Measurements from ENCODE around the gene MARK2. TPM values are rescaled to one million over a fixed set of nuclear protein-coding genes. Genes with fewer than 3 reads are reported as not detected.

MARK2 gene
- polyA plus RNA-seq, 3 donors, result 32.4 to 55.7 (median 33.3) TPM

- H4K20me1 ChIP-seq (ENCODE audit: insufficient read depth, low read length), result peaks cover 94% of the 10 kb centered on the region
- no peak for DNase-seq
- 90% methylated on average over 1 of the region's 6 CpGs for WGBS (ENCODE audit: insufficient coverage)
- no peak overlapping the region for H3K4me2 ChIP-seq (replicated peaks; ENCODE audit: extremely low read depth, low read length, poor library complexity, severe bottlenecking)
- no peak overlapping the region for H2AFZ ChIP-seq (ENCODE audit: insufficient read depth, low read depth, low read length, poor library complexity, severe bottlenecking)
- H3K4me3 ChIP-seq (replicated peaks in 1 of 3; ENCODE audit: low read depth in 2 of 3, low read length in 3 of 3), result no peak overlapping the region
- H3K27me3 Mint-ChIP-seq (ENCODE audit: low read depth in 3 of 3), result peaks cover 0 to 4% (median 0%) of the 10 kb centered on the region in 3 donors
- H3K9me3 ChIP-seq (replicated peaks in 1 of 2; ENCODE audit: control insufficient read depth in 1 of 2, insufficient read depth in 1 of 2, low read length in 2 of 2), result no peaks in the 10 kb centered on the region
- intact Hi-C loops (cut with micrococcal nuclease), result no loop called here
- H3K36me3 ChIP-seq (replicated peaks in 1 of 2; ENCODE audit: control insufficient read depth in 1 of 2, insufficient read depth in 2 of 2, low read length in 2 of 2), result peaks cover 77 to 82% of the 10 kb centered on the region in 2 donors
- no peaks in the 10 kb centered on the region for H3K4me1 ChIP-seq (ENCODE audit: control insufficient read depth in 1 of 2, insufficient read depth in 2 of 2, low read length in 2 of 2)
- H3K4me3 Mint-ChIP-seq, result no peak overlapping the region
- H3K9me3 Mint-ChIP-seq, result no peaks in the 10 kb centered on the region
- H3K27ac Mint-ChIP-seq, result peak overlapping the region in 2 of 7 donors; percentile 10 to 43
- peaks cover 60 to 81% of the 10 kb centered on the region in 2 donors for H3K36me3 Mint-ChIP-seq
- peaks cover 8% of the 10 kb centered on the region for H3K79me2 ChIP-seq (ENCODE audit: insufficient read depth, low read length)
- H3K27ac ChIP-seq (ENCODE audit: low read depth in 1 of 2, low read length in 2 of 2), result no peak overlapping the region
- H3K4me1 Mint-ChIP-seq, result no peaks in the 10 kb centered on the region
- TF ChIP-seq CTCF (IDR thresholded peaks at IDR 0.05), result no peak
- no peak overlapping the region for H3K9ac ChIP-seq (ENCODE audit: insufficient read depth, low read length, poor library complexity, severe bottlenecking)
- no peaks in the 10 kb centered on the region for H3K27me3 ChIP-seq (ENCODE audit: control insufficient read depth in 2 of 2, insufficient read depth in 2 of 2, low read length in 2 of 2)
These were observed 68.2 kb downstream of the MARK2 start for GRCh38 chr11:63907063-63907462.

- Histone ChIP-seq H3K9ac (ENCODE audit: insufficient read depth, low read length, poor library complexity, severe bottlenecking) (no peak overlapping the region), H3K27ac (ENCODE audit: low read depth in 1 of 2, low read length in 2 of 2) (no peak overlapping the region), H3K27me3 (ENCODE audit: control insufficient read depth in 2 of 2, insufficient read depth in 2 of 2, low read length in 2 of 2) (no peaks in the 10 kb centered on the region), H3K9me3 (replicated peaks in 1 of 2; ENCODE audit: control insufficient read depth in 1 of 2, insufficient read depth in 1 of 2, low read length in 2 of 2) (no peaks in the 10 kb centered on the region), H3K36me3 (replicated peaks in 1 of 2; ENCODE audit: control insufficient read depth in 1 of 2, insufficient read depth in 2 of 2, low read length in 2 of 2) (peaks cover 68 to 73% of the 10 kb centered on the region in 2 donors), H3K4me3 (replicated peaks in 1 of 3; ENCODE audit: low read depth in 2 of 3, low read length in 3 of 3) (no peak overlapping the region), H3K4me1 (ENCODE audit: control insufficient read depth in 1 of 2, insufficient read depth in 2 of 2, low read length in 2 of 2) (no peaks in the 10 kb centered on the region), H3K79me2 (ENCODE audit: insufficient read depth, low read length) (peaks cover 8% of the 10 kb centered on the region), H4K20me1 (ENCODE audit: insufficient read depth, low read length) (peaks cover 94% of the 10 kb centered on the region), H3K4me2 (replicated peaks; ENCODE audit: extremely low read depth, low read length, poor library complexity, severe bottlenecking) (no peak overlapping the region), H2AFZ (ENCODE audit: insufficient read depth, low read depth, low read length, poor library complexity, severe bottlenecking) (no peak overlapping the region)
- DNase-seq, result no peak
- Mint-ChIP-seq H3K27me3 (ENCODE audit: low read depth in 3 of 3) (peaks cover 0 to 4% (median 0%) of the 10 kb centered on the region in 3 donors), H3K4me3 (no peak overlapping the region), H3K36me3 (peaks cover 52 to 75% of the 10 kb centered on the region in 2 donors), H3K4me1 (no peaks in the 10 kb centered on the region), H3K27ac (peak overlapping the region in 2 of 7 donors; percentile 23 to 25), H3K9me3 (no peaks in the 10 kb centered on the region)
- intact Hi-C loops (cut with micrococcal nuclease), result no loop called here
- WGBS (ENCODE audit: insufficient coverage), result 93% methylated on average over 11 of the region's 21 CpGs
- TF ChIP-seq CTCF (IDR thresholded peaks at IDR 0.05), result no peak
These were observed 69.1 kb downstream of the MARK2 start for GRCh38 chr11:63907808-63908530.

Data from CD14-positive monocyte (primary cell).